GM20431 (cell line): ENCODE results near the gene GLTPD2.

Experiments
- in situ Hi-C: fragments of 300-500 bp; cut with MseI, MboI; formaldehyde crosslinking; loops from one replicate; pipeline ENCODE4 v1.15.0; 2020; ENCODE audit warnings: low sequenced_read_pairs; ENCODE audit not compliant: unreplicated experiment

The GLTPD2 gene

GRCh38 chr17:4788807-4789700, at the start of gene GLTPD2:
TSS of gene GLTPD2 (plus strand) at chr17:4788964. CDS start at chr17:4789012, 48 bp downstream.
- in situ Hi-C loops: no loop called here

GRCh38 chr17:4739122-4740024, 49.4 kb upstream of the GLTPD2 start, which contains the start of the genes CXCL16 and ZMYND15:
TSS of gene CXCL16 (minus strand) at chr17:4739928. CDS start at chr17:4739339, 589 bp downstream.
TSS of gene ZMYND15 (plus strand) at chr17:4739833. CDS start at chr17:4740549, 716 bp downstream.
- in situ Hi-C loops: no loop called here

GRCh38 chr17:4740025-4740351, 48.8 kb upstream of the GLTPD2 start:
- in situ Hi-C loops: no loop called here

- in situ Hi-C loops: no loop called here
These were observed 48.2 kb upstream of the GLTPD2 start for GRCh38 chr17:4740584-4740983.

GRCh38 chr17:4741544-4741943, 47.2 kb upstream of the GLTPD2 start:
- in situ Hi-C loops: no loop called here

- in situ Hi-C loops: no loop called here
These were observed 46.6 kb upstream of the GLTPD2 start for GRCh38 chr17:4742133-4742532.

- in situ Hi-C loops: no loop called here
These were observed 46.1 kb upstream of the GLTPD2 start for GRCh38 chr17:4742629-4743028.

GRCh38 chr17:4743216-4743615, 45.5 kb upstream of the GLTPD2 start:
- in situ Hi-C loops: no loop called here

- in situ Hi-C loops: no loop called here
These were observed 44.9 kb upstream of the GLTPD2 start for GRCh38 chr17:4743898-4744297.

- in situ Hi-C loops: no loop called here
These were observed 43.5 kb upstream of the GLTPD2 start for GRCh38 chr17:4744999-4745969.

- in situ Hi-C loops: no loop called here
These were observed 40.9 kb upstream of the GLTPD2 start for GRCh38 chr17:4747847-4748246.

- in situ Hi-C loops: no loop called here
These were observed 40.1 kb upstream of the GLTPD2 start for GRCh38 chr17:4748686-4749085.

GRCh38 chr17:4750606-4751005, 38.2 kb upstream of the GLTPD2 start:
- in situ Hi-C loops: no loop called here

- in situ Hi-C loops: no loop called here
These were observed 36.8 kb upstream of the GLTPD2 start for GRCh38 chr17:4751932-4752331.

- in situ Hi-C loops: no loop called here
These were observed 35.4 kb upstream of the GLTPD2 start for GRCh38 chr17:4753392-4753791.

- in situ Hi-C loops: no loop called here
These were observed 29.0 kb upstream of the GLTPD2 start for GRCh38 chr17:4759776-4760236.

- in situ Hi-C loops: no loop called here
These were observed 24.2 kb upstream of the GLTPD2 start for GRCh38 chr17:4764595-4764994.

GRCh38 chr17:4766201-4766600, 22.6 kb upstream of the GLTPD2 start:
- in situ Hi-C loops: no loop called here

GRCh38 chr17:4766723-4767122, 22.0 kb upstream of the GLTPD2 start:
- in situ Hi-C loops: no loop called here

GRCh38 chr17:4768298-4768697, 20.5 kb upstream of the GLTPD2 start:
- in situ Hi-C loops: no loop called here
